Pancreas (tissue), 10 donors: ENCODE results near the gene CAPG. TPM values are rescaled to one million over a fixed set of nuclear protein-coding genes. Genes with fewer than 3 reads are reported as not detected.

ENCODE experiments used
- ATAC-seq, 4 donors: fragments of 200-7000 bp; cut with Tn5 transposase; one replicate each; pipeline versions ENCODE4 v1.8.0 to v1.9.1; 2020; ENCODE audit warnings: mild to moderate bottlenecking in 4 of 4, moderate library complexity in 4 of 4
- DNase-seq, 6 donors: peaks; one replicate each; pipeline ENCODE4 v3.0.0-alpha.2; 2020
- FAIRE-seq: peaks from 2 replicates; lab custom pipeline; 2012; peaks lifted over from hg19 to GRCh38; lab: Jason Lieb, UNC
- H3K27ac ChIP-seq, 4 donors: fragments of 200-600 bp; sonication (generic); 1 replicate in 3 of 4; 2 replicates in 1 of 4; pipeline versions ENCODE4 v1.5.0 to v1.8.0; 2020
- H3K27me3 ChIP-seq, 4 donors: fragments of 200-600 bp; one replicate each; pipeline ENCODE4 v1.8.0; 2021
- H3K36me3 ChIP-seq, 3 donors: fragments of 200-600 bp; sonication (generic) in 1 of 3; one replicate each; pipeline versions ENCODE4 v1.5.0 to v1.8.0; 2020 to 2021
- H3K4me1 ChIP-seq, 3 donors: fragments of 200-600 bp; one replicate each; pipeline ENCODE4 v1.8.0; 2021
- H3K4me3 ChIP-seq, 4 donors: fragments of 200-600 bp; sonication (generic) in 2 of 4; one replicate each; pipeline versions ENCODE4 v1.5.0 to v1.8.0; 2020 to 2021
- H3K9me3 ChIP-seq, 4 donors: fragments of 200-600 bp; one replicate each; pipeline ENCODE4 v1.8.0; 2021
- WGBS, 2 donors: extraction: QIAGEN DNeasy Blood & Tissue Kit; methylation state at CpG; one replicate each; pipeline ENCODE4 v1.1.7; 2013; 5-methylcytosine and 5-hydroxymethylcytosine counted together
- intact Hi-C, 3 donors: fragments of 100-400 bp; cut with DNase I; formaldehyde crosslinking; loops; one replicate each; pipeline versions ENCODE4 v1.11.1 to v1.14.2; 2022
- polyA plus RNA-seq, 2 donors: library from polyadenylated mRNA; stranded (reverse); fragments of 200-250 nt; gene quantifications; one replicate each; pipeline ENCODE4 v1.2.3, GENCODE V29; 2013
- total RNA-seq, 6 donors: library from RNA; stranded (reverse); fragmentation: NEBNext Ultra II Directional in 4 of 6; extraction: Animal tissue kit (Norgen Biotek cat#: 25700) in 4 of 6; gene quantifications; one replicate each; pipeline versions ENCODE4 v1.2.1 to v1.2.4, GENCODE V29; 2021 to 2023
- TF ChIP-seq, protein P1 (sequence below), 4 donors: fragments of 200-600 bp; sonication (generic) in 3 of 4; IDR thresholded peaks; one replicate each; pipeline versions ENCODE4 v1.5.0 to v1.8.0; 2021; ENCODE audit warnings: antibody characterized with exemption in 4 of 4
- donor health status: healthy with polysubstance abuse.
- donor health status: DM: no; HTN: no; CAD: no; lungs with moderate emphysema.
- donor health status: DM: no; HTN: no; CAD: no.
- donor health status: control.
- donor health status: control.
- donor health status: Bipolar disorder and iron deficiency.
- donor health status: DM: yes; HTN: yes; CAD: no.
- donor health status: DM: no; HTN: no; CAD: no.
- donor health status: DM: no; HTN: no; CAD: no.
- donor health status: DM: yes; HTN: yes; CAD: no.

The CAPG gene
- total and polyA plus RNA-seq, 8 donors: 10.9 to 111 (median 37.5) TPM

DNA sequence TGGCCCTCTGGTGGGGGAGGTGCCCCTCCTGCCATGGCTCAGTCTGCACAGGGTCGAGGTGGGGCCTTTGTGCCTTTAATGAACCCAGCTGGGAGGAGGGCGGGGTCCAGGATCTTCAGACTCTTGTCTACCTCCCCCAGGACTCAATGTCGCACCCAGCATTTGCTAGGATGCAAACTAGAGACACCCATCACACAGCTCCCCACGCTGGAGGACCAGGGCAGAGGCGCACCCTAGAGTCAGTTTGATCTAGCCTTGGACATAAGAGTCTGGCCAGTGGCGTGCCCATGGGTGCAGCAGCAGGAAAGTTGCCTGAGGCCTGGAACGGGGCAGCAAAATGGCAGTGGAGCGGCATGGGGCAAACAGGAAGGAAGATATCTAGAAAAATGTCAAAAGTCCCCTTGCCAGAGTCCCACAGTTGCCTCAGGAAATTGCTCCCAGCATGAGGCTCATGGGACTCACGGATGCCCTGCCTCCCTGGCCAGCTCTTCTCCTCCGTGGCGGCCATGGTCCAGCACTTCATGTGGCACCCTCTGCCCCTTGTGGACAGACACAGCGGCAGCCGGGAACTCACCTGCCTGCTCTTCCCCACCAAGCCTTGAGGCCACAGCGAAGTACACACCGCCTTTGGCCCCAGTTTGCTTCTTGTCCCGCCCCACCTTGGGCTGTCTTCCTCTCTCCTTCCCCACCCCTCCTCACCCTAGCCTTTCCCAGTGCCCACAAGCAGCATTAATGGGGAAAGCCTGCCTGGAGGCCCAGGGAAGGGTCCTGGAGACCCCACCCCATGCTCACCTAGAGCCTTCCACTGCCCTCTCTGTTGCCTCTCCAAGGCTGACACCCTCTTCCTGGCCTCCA, 26.0 kb upstream of the CAPG start:
- FAIRE-seq: no peak
- Histone ChIP-seq H3K4me3 (no peak overlapping the region), H3K27me3 (no peaks in the 10 kb centered on the region), H3K27ac (peak overlapping the region; percentile 12 to 88 (median 72)), H3K4me1 (peaks cover 13 to 28% (median 20%) of the 10 kb centered on the region in 3 donors), H3K36me3 (no peaks in the 10 kb centered on the region), H3K9me3 (no peaks in the 10 kb centered on the region)
- WGBS, 2 donors: 94 to 96% methylated on average over 16 of the region's 16 CpGs
- ATAC-seq: no peak
- intact Hi-C loops: no loop called here
- TF ChIP-seq, protein P1, sequence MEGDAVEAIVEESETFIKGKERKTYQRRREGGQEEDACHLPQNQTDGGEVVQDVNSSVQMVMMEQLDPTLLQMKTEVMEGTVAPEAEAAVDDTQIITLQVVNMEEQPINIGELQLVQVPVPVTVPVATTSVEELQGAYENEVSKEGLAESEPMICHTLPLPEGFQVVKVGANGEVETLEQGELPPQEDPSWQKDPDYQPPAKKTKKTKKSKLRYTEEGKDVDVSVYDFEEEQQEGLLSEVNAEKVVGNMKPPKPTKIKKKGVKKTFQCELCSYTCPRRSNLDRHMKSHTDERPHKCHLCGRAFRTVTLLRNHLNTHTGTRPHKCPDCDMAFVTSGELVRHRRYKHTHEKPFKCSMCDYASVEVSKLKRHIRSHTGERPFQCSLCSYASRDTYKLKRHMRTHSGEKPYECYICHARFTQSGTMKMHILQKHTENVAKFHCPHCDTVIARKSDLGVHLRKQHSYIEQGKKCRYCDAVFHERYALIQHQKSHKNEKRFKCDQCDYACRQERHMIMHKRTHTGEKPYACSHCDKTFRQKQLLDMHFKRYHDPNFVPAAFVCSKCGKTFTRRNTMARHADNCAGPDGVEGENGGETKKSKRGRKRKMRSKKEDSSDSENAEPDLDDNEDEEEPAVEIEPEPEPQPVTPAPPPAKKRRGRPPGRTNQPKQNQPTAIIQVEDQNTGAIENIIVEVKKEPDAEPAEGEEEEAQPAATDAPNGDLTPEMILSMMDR (IDR thresholded peaks at IDR 0.05): no peak
- peak in 1 of 6 donors; percentile 72 for DNase-seq

DNA sequence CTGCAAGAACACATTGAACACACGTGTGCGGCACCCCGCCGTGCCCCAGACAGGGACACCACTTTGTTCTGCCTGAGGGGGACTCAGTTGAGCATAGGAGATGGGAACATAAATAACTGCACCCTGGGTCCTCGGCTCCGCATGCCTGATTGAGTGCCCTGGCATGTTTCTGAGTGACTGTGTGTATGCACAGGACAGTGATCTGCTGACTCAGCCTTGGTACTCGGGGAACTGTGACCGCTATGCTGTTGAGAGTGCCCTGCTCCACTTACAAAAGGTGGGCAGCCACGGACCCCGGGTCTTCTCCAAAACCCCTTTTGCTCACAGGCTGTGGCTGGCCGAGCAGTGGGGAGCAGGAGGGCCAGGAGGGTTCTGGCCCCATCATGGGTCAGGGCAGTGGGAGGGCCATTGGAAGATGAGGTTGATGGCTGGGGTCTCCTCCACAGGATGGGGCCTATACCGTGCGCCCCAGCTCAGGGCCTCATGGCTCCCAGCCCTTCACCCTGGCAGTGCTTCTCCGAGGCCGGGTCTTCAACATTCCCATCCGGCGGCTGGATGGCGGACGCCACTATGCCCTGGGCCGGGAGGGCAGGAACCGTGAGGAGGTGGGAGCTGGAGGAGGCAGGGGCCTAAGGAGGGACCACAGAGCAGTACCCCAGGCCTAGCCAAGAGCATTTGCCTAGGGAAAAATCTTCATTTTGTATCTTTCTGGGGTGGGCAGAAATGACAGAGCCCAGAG, 25.2 kb upstream of the CAPG start:
- ATAC-seq: no peak
- WGBS, 2 donors: 93% methylated on average over 21 of the region's 21 CpGs
- intact Hi-C loops: no loop called here

DNA sequence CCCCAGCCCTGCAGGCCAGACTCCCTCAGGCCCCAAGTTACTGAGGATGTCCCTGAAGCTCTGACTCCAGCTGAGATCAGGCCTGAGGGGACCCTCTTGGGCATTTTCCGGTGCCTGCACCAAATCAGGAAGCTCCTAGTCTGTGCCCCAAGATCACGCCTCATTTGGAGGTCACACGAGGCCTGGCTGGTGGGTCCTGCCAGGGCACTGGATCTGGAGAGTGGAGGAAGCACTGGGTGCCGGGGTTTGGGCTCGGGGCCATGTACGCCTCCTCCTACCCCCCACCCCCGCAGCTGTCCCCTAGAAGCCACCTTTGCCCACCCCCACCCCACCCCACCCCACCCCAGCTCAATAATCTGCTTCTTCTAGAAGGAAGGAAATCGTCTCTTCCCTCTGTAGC, 24.5 kb upstream of the CAPG start:
- FAIRE-seq (no peak), ATAC-seq (no peak), DNase-seq (no peak)
- Histone ChIP-seq H3K27me3 (no peaks in the 10 kb centered on the region), H3K27ac (peak overlapping the region in 1 of 4 donors; percentile 15), H3K4me1 (peaks cover 13 to 28% (median 20%) of the 10 kb centered on the region in 3 donors), H3K36me3 (no peaks in the 10 kb centered on the region), H3K4me3 (no peak overlapping the region), H3K9me3 (no peaks in the 10 kb centered on the region)
- intact Hi-C loops: no loop called here
- TF ChIP-seq, protein P1 (IDR thresholded peaks at IDR 0.05): no peak
- 85 to 89% methylated on average over 8 of the region's 8 CpGs for WGBS, 2 donors

More for the DNA sequence above, 25.2 kb upstream of the CAPG start:
- FAIRE-seq (no peak), DNase-seq (peak in 1 of 6 donors; percentile 65)
- H3K36me3 ChIP-seq: no peaks in the 10 kb centered on the region
- H3K4me1 ChIP-seq: peaks cover 13 to 28% (median 20%) of the 10 kb centered on the region in 3 donors
- H3K4me3 ChIP-seq: no peak overlapping the region
- H3K27me3 ChIP-seq: no peaks in the 10 kb centered on the region
- no peaks in the 10 kb centered on the region for H3K9me3 ChIP-seq
- TF ChIP-seq, protein P1 (IDR thresholded peaks at IDR 0.05): no peak
- no peak overlapping the region for H3K27ac ChIP-seq

DNA sequence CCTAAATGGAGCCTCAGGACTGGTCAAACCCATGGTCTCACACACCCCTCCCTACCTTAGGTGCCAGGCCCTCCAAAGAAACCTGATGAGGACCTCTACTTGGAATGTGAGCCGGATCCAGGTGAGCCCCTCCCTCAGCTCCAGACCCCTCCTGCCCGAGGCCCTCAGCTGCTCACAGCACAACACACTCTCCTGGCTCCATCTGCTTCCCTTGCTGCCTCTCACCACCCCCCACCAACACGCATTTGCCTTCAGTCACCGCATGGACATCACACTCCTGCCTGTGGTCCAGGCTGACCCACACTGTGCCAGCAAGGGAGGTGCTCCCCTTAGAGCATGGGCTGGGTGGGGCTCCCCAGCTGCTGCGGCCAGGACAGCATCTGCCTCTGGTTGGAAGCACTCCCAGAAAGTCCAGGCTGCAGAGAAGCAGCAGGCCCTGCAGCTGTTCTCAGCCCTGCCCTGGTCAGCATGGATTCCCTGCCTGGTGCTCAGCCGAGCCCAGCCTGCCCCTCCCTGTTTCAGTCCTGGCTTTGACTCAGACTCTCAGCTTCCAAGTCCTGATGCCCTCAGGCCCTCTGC, 23.4 kb upstream of the CAPG start:
- ATAC-seq: peak; percentile 45 to 66 (median 53)
- Histone ChIP-seq H3K36me3 (no peaks in the 10 kb centered on the region), H3K4me1 (peaks cover 6 to 21% (median 15%) of the 10 kb centered on the region in 3 donors), H3K9me3 (no peaks in the 10 kb centered on the region), H3K4me3 (no peak overlapping the region), H3K27ac (peak overlapping the region in 1 of 4 donors; percentile 43), H3K27me3 (no peaks in the 10 kb centered on the region)
- intact Hi-C loops: no loop called here
- TF ChIP-seq, protein P1 (IDR thresholded peaks at IDR 0.05): no peak
- WGBS, 2 donors: 48 to 58% methylated on average over 6 of the region's 6 CpGs
- DNase-seq: peak in 4 of 6 donors; percentile 76 to 88 (median 78)
- no peak for FAIRE-seq
